ENCODE results near the gene DTWD1.

Gene DTWD1

DNA sequence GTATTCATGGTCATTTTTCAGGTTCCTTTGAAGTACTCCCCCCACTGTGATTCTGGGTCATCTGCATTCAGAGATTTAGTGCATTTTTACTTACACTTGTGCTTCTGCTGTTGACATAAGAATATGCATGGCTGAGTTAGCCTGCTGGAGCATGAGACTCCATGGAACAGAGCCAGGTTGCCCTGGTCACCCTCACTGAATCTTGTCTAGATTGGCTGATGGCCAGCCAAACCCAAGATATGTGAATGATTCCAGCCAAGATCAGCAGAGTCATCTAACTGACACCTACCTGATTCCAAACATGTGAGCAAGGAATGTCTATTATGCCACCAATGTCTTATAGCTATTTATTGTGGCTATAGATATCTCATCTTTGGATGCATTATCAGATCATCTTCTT lies 25.1 kb downstream of the DTWD1 start:
- H3K9ac ChIP-seq (ENCODE audit: low read length): no peak overlapping the region
- H3K4me1 ChIP-seq (ENCODE audit: low read length): no peaks in the 10 kb centered on the region
- H3K36me3 ChIP-seq (replicated peaks; ENCODE audit: insufficient read depth, low read length): no peaks in the 10 kb centered on the region
- no peak overlapping the region for H3K4me2 ChIP-seq (ENCODE audit: low read depth, low read length)
- no peaks in the 10 kb centered on the region for H3K9me2 ChIP-seq (replicated peaks; ENCODE audit: insufficient read depth, low read length)
- H3F3A ChIP-seq (ENCODE audit: insufficient read depth, low read length): no peaks in the 10 kb centered on the region
- no peak for TF ChIP-seq EZH2phosphoT487 (IDR thresholded peaks at IDR 0.05; ENCODE audit: low read length)
- TF ChIP-seq EZH2 (optimal IDR thresholded peaks at IDR 0.05; ENCODE audit: low read depth, low read length): no peak
- TF ChIP-seq, protein P1, sequence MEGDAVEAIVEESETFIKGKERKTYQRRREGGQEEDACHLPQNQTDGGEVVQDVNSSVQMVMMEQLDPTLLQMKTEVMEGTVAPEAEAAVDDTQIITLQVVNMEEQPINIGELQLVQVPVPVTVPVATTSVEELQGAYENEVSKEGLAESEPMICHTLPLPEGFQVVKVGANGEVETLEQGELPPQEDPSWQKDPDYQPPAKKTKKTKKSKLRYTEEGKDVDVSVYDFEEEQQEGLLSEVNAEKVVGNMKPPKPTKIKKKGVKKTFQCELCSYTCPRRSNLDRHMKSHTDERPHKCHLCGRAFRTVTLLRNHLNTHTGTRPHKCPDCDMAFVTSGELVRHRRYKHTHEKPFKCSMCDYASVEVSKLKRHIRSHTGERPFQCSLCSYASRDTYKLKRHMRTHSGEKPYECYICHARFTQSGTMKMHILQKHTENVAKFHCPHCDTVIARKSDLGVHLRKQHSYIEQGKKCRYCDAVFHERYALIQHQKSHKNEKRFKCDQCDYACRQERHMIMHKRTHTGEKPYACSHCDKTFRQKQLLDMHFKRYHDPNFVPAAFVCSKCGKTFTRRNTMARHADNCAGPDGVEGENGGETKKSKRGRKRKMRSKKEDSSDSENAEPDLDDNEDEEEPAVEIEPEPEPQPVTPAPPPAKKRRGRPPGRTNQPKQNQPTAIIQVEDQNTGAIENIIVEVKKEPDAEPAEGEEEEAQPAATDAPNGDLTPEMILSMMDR (IDR thresholded peaks at IDR 0.05; ENCODE audit: low read length): no peak
- H3K9me3 ChIP-seq (replicated peaks; ENCODE audit: insufficient read depth, low read length): no peaks in the 10 kb centered on the region
- H3K27me3 ChIP-seq (replicated peaks; ENCODE audit: insufficient read depth, low read length): no peaks in the 10 kb centered on the region
- no peak for DNase-seq
- H2AFZ ChIP-seq (ENCODE audit: low read length): no peak overlapping the region
- no peaks in the 10 kb centered on the region for H3K79me2 ChIP-seq (ENCODE audit: low read length)
- H3K27ac ChIP-seq (ENCODE audit: low read length): no peak overlapping the region
- H4K20me1 ChIP-seq (ENCODE audit: insufficient read depth, low read length): no peaks in the 10 kb centered on the region
- H3K4me3 ChIP-seq (ENCODE audit: low read length): no peak overlapping the region

DNA sequence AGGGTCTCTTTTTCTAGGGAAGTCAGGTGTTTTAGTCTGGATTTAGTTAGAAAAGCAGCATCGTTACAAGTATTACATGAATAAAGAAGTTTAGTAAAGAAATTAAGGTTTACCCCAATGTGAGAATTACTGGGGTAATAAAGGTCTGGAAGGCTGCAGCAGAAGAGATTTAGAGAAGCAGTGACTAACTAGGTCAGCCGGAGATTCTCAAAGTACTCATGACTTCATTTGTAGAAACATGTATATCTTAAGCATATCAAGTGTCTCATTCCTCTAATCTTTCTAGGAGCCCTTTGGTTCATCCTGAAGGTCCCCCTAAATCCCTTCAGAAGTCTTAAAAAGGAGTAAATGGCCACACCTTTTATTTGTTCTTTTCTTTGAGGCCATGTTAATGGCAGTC lies 26.0 kb downstream of the DTWD1 start:
- H3K27ac ChIP-seq (ENCODE audit: low read length): no peak overlapping the region
- no peaks in the 10 kb centered on the region for H3K4me1 ChIP-seq (ENCODE audit: low read length)
- H3K79me2 ChIP-seq (ENCODE audit: low read length): no peaks in the 10 kb centered on the region
- H3F3A ChIP-seq (ENCODE audit: insufficient read depth, low read length): no peaks in the 10 kb centered on the region
- no peaks in the 10 kb centered on the region for H3K27me3 ChIP-seq (replicated peaks; ENCODE audit: insufficient read depth, low read length)
- H3K9ac ChIP-seq (ENCODE audit: low read length): no peak overlapping the region
- no peaks in the 10 kb centered on the region for H3K36me3 ChIP-seq (replicated peaks; ENCODE audit: insufficient read depth, low read length)
- TF ChIP-seq, protein P1 (IDR thresholded peaks at IDR 0.05; ENCODE audit: low read length): no peak
- TF ChIP-seq EZH2phosphoT487 (IDR thresholded peaks at IDR 0.05; ENCODE audit: low read length): no peak
- no peak for TF ChIP-seq EZH2 (optimal IDR thresholded peaks at IDR 0.05; ENCODE audit: low read depth, low read length)
- H3K9me3 ChIP-seq (replicated peaks; ENCODE audit: insufficient read depth, low read length): no peaks in the 10 kb centered on the region
- H3K4me3 ChIP-seq (ENCODE audit: low read length): no peak overlapping the region
- no peak for DNase-seq
- H4K20me1 ChIP-seq (ENCODE audit: insufficient read depth, low read length): no peaks in the 10 kb centered on the region
- no peak overlapping the region for H2AFZ ChIP-seq (ENCODE audit: low read length)
- H3K9me2 ChIP-seq (replicated peaks; ENCODE audit: insufficient read depth, low read length): no peaks in the 10 kb centered on the region
- no peak overlapping the region for H3K4me2 ChIP-seq (ENCODE audit: low read depth, low read length)

DNA sequence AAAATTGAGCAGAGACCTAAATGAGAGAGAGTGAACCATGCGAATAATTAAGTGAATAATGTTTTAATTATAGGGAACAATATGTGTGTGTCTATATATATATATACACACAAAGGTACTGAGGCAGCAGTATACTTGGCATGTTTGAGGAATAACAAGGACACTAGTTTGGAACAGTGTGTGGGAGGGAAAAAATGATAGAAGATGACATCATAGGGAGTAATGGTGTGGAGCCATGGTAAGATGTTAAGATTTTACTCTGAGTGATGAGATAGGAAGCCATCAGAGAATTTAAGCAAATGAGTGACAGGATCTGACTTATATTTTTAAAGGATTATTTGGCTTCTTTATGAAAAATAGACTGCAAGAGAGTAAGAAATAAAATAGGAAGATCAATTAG lies 29.1 kb downstream of the DTWD1 start:
- Histone ChIP-seq H2AFZ (ENCODE audit: low read length) (no peak overlapping the region), H3K9me3 (replicated peaks; ENCODE audit: insufficient read depth, low read length) (no peaks in the 10 kb centered on the region), H3F3A (ENCODE audit: insufficient read depth, low read length) (no peaks in the 10 kb centered on the region), H4K20me1 (ENCODE audit: insufficient read depth, low read length) (no peaks in the 10 kb centered on the region), H3K9ac (ENCODE audit: low read length) (no peak overlapping the region), H3K4me1 (ENCODE audit: low read length) (no peaks in the 10 kb centered on the region), H3K4me3 (ENCODE audit: low read length) (no peak overlapping the region), H3K36me3 (replicated peaks; ENCODE audit: insufficient read depth, low read length) (no peaks in the 10 kb centered on the region), H3K4me2 (ENCODE audit: low read depth, low read length) (no peak overlapping the region), H3K27me3 (replicated peaks; ENCODE audit: insufficient read depth, low read length) (no peaks in the 10 kb centered on the region), H3K9me2 (replicated peaks; ENCODE audit: insufficient read depth, low read length) (no peaks in the 10 kb centered on the region), H3K27ac (ENCODE audit: low read length) (no peak overlapping the region), H3K79me2 (ENCODE audit: low read length) (no peaks in the 10 kb centered on the region)
- DNase-seq: no peak
- TF ChIP-seq EZH2phosphoT487 (IDR thresholded peaks at IDR 0.05; ENCODE audit: low read length) (no peak), EZH2 (optimal IDR thresholded peaks at IDR 0.05; ENCODE audit: low read depth, low read length) (no peak)
- TF ChIP-seq, protein P1 (IDR thresholded peaks at IDR 0.05; ENCODE audit: low read length): no peak
